Kasumi-1 (cell line): Measurements from ENCODE around the gene CADPS.

Experiments
- DNase-seq, 2 experiments: peaks; one replicate each; lab custom pipeline; 2025; lab: John Stamatoyannopoulos, UW

The CADPS gene

DNA sequence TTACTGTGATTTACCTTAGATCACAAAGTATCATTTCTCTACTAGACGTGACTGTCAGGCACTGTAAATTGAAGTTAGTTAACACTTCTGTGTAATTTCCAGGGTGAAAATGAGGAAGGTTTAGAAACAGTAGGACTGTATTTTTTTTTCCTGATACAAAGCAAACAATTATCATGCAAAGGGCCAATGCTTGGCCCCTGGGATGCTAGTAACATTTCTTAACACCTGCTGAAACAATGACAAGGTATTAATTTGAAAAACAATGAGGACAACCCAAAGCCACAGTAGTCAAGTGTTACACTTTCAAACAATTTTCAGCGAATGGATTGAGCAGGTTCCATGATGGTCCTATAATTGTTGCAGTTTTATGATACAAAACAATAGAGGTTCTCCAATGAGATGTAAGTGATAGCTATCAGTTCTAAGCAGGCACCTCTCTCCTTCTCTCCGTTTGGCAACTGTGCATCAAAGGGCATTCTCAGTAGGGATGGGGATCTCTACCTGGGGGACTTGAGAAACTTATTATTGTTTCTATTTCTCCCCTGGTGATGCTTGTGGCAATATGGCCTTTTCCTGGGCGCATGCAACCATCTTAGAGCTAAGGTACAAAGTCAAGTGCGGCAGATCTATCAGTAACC is 435.9 kb downstream of the CADPS start:
- no peak for DNase-seq

GRCh38 chr3:62436785-62437184 is 438.4 kb downstream of the CADPS start:
- DNase-seq = no peak

- DNase-seq = no peak
These were observed 441.8 kb downstream of the CADPS start for GRCh38 chr3:62433396-62433795.

DNA sequence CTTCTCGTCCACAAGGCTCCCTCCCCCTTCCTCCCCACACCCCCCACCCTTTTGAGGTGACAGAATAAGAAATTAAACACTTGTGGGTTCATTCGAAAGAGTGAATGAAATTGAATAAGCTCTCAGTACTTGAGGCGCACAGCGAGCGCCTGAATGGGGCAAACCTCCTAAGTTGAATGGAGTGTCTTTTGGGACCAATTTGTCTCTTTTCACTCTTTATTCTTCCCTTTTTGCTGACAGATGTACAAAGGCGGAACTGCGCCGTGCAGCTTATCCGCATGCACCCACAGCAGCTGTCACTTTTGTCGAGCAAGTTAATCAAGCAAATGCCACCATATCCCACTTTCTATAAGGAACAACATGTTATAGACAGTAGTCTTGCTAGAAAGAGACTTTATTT is 454.0 kb downstream of the CADPS start:
- no peak for DNase-seq

GRCh38 chr3:62416144-62416543 is 459.1 kb downstream of the CADPS start:
- DNase-seq = no peak

DNA sequence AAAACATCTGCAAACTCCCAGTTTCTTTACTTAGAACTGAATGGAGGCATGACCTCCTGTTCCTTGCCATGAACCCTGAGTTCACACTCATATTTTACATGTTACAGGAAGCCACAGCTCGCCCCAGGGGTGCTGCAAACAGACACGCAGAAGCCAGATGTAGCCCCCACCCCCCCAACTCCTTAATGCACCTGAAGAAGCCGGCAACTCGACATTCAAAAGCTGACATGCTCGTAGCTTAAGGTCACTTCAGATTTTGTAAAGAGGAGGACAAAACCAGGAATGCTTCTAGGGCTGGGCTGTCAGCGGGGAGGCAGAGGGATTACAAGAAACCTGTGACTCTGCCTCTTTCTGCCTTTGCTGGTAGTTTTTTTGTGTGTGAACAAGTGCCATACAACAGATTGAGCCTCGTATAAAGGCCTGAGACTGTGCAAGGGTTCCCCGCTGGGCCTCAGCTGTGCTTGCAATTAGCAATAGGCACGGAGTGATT is 459.9 kb downstream of the CADPS start:
- DNase-seq = no peak

DNA sequence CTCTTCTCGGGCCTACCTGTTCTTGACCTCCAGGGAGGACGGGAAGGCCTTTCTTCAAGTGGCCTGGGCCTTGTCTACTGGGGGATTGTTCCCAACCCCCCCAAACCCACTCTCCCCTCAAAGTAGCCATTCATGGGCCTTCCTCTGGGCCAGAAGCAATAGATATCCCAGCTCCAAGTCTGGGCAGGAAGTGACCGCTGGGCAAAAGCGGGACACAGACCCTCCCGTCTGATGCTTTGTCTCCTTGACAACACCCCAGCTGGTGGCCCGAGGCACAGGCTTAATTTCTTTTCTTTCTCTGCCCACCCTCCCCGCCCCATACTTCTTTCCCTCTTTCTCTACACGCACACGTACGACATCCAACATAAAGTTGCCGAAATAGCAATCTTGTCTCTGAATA is 460.4 kb downstream of the CADPS start:
- DNase-seq = no peak

DNA sequence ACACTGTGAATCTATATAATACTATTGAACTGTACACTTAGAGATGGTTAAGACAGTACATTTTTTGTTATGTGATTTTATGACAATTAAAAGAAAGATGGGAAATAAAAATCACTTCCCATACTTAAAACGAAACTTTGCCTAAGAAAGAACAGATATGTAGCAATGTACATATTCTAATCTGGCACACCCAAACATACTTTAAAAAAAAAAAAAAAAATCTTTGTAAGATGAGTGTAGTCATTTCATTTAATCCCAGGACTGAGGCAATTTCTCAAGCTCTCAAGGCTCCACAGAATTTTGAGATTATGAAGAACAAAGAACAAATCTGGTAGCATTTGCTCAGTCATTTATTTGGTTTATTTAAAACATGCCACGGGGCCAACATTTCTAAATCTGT is 461.5 kb downstream of the CADPS start:
- no peak for DNase-seq

GRCh38 chr3:62406945-62407344 is 468.3 kb downstream of the CADPS start:
- DNase-seq = no peak

DNA sequence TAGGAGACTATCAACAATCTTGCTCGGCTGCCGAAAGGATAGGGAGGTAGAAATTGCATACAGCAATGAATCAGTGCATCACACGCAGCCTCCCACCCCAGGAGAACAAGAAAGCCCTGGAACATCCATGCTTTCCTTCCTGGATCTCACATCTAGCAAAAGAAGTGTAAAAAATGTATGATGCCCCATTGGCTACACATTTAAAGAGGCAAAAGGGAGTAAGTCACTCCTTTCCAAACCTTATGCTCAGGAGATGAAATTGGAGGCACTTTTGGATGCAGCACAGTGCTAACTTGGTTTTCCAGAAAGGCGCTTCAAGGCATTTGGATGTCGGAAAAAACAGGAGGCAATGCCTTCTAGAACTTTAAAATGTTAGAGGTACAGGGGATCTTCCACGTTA is 469.6 kb downstream of the CADPS start:
- no peak for DNase-seq

DNA sequence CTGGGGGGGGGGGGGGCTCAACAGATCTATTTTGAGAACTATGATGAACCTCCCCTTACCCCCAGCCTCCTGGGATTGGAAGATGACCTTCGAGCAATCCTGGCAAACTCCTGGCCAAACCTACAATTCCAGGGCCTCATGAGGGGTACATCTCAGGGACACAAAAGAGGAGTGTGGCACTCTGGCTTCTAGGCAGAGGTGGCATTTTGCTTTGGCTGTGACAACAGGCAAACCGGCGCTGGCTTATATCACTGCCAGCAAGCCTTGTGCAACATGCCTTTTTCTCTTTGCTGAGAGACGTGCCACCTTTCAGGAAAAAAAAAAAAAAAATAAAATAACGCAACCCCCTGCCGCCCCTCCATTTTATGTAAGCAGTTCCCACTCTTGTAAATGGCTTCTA is 470.1 kb downstream of the CADPS start:
- DNase-seq = no peak

DNA sequence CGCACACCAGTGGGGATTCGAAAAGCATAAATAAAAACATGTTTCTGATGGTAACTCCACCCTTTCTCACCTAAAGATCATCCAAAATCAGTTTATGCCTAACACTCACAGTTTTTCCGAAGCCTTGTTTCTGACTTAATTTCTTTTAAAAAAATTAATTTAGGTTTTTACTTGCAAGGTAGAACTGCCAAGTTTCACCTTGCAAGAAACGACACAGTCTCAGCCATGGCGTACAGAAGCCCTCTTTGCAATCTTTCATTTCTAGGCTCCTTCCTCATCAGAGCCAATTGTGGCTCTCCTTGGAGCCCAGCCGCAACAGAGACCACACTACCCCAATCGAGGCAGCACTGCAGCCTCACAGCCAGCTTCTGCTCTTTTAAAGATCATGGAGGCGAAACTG is 470.9 kb downstream of the CADPS start:
- no peak for DNase-seq

GRCh38 chr3:62403765-62404164 is 471.5 kb downstream of the CADPS start:
- DNase-seq = peak in 1 of 2 experiments; percentile 2

DNA sequence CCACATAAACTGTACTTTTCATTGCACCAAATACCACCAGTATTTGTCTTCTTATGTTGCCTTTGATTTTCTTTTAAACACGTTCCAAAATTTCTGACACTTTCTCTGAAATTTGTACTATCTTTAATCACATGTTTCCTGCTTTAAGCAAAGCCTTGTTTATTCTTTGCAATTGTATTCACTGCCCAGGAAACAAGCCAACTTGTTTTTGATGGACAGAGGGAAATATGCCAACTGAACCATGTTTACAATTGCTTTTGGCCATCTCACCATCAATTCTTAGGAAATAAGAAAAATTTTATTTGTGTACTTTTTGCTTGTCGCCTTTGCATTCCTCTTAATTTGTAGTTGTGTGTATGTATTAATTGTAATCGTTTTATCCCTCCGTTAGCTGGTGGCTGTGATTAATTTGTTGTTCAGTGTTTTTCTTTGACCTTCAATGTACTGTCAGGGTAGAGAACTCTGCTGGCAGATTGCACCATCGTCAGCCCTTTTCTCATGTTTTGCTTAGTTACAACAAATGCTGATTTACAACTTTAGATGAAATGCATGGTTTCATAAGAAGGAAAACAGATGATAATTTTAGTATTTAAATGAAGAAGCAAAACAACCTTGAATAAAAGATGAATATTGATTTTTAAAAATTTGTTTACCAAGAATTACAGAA is 482.5 kb downstream of the CADPS start:
- no peak for DNase-seq

GRCh38 chr3:62387251-62387650 is 488.0 kb downstream of the CADPS start:
- DNase-seq = no peak

DNA sequence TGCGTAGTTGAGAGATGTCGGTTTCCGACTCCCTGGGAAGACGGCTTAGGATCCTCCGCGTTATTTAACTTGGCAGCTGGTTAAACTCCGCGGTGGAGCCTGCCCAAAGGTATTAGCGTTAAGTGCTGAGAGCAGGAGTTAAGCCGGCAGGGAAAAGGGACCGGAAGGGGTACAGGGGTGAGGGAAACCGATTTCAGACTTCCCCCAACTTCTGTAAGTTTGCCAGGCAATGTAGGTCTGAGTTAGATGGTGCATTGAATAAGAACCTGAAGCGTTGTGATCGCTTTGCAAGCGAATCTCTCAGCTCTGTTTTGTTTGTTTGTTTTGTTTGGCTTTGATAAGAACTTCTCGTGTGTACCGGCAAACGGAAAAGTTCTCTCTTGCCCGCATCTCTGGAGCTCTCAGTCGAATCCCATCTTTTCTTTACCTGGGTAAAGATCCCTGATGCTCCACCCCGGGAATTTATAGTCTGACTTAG is 495.9 kb downstream of the CADPS start:
- no peak for DNase-seq

DNA sequence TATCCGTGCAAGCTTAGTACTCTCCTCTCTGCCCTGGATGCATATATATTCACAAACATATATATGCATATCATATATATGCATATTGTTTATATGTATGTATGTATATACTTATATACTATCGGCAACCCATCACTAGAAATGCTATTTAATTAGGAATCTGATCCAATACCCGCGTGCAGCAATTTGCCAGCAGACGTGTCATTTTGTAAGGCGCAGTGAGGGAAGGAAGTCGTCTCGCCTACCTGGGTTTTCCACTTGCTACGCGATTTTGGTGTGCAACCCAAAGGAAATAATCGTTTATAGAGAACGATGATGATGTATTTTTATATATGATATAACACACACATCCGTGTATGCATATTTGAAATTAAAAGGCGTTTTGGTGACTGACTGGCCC is 496.3 kb downstream of the CADPS start:
- DNase-seq = no peak

DNA sequence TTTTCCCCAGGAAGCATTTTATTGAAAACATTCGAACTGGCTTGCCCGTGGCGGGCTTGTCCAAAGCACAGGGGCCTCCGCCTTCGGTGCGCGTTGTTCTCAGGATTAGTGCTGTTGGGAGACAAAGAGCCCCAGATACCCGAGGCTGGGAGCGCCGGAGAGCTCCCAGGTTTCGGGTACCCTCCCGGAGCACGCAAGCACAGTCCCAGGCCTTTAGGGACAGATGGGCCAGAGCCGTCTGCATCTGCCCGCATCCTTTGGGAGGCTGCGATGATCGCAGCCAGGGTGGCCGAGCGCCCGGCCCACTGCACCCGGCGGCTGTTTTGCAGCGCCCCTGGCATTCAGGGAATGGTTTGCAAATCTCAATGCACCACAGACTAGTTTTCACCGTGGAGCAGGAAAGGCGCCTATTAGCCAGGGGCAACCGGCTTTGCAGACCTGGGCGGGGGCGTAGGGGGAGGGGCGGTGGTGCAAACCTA is 496.9 kb downstream of the CADPS start:
- no peak for DNase-seq

GRCh38 chr3:62376906-62377877 is 498.0 kb downstream of the CADPS start:
- no peak for DNase-seq

DNA sequence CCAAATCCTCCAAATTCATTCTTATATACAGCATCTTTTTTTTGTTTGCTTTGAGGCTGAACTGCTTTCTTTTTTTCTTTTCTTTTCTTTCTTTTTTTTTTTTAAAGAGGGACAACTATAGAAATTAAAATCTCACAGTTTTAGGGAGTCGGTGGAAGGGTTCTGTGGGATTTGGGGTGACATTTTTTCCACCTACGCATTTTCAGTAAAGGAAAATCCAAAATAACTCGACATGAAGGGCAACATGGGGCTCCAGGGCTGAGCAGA is 498.8 kb downstream of the CADPS start:
- DNase-seq = no peak

GRCh38 chr3:62375655-62376453 is 499.4 kb downstream of the CADPS start:
- DNase-seq = no peak
